ENCODE results near the gene TMEM53. TPM values are rescaled to one million over a fixed set of nuclear protein-coding genes. Genes with fewer than 3 reads are reported as not detected.

The TMEM53 gene
- total RNA-seq, result 10 to 100 TPM; 17.1 to 18.8 TPM
- polyA plus RNA-seq (ENCODE audit: insufficient read length in 6 of 6), result 10 to 100 TPM in 1 of 6 donors, 1 to 10 TPM in 5; 8.5 to 12.1 (median 9.5) TPM
- long read RNA-seq, donor 1, transcript TMEM53-202 (3 exons, 2,310 nt), result major isoform, 7 of 10 reads
- long read RNA-seq, donor 1, partial matches to known transcripts, result 0 of 10 reads
- long read RNA-seq, donor 1, other reads (novel, unspliced or antisense), result 0 of 10 reads
- long read RNA-seq, donor 2, partial matches to known transcripts, result 0 of 4 reads
- long read RNA-seq, donor 2, other reads (novel, unspliced or antisense), result 0 of 4 reads
- long read RNA-seq, donor 3, partial matches to known transcripts, result 0 of 1 reads
- long read RNA-seq, donor 3, other reads (novel, unspliced or antisense), result 0 of 1 reads
- long read RNA-seq, donor 4, transcript TMEM53-202 (3 exons, 2,310 nt), result major isoform, 18 of 31 reads
- long read RNA-seq, donor 4, transcript TMEM53-204 (4 exons, 1,579 nt), result minor isoform, 5 of 31 reads
- long read RNA-seq, donor 4, partial matches to known transcripts, result 0 of 31 reads
- long read RNA-seq, donor 4, other reads (novel, unspliced or antisense), result 2 of 31 reads
- long read RNA-seq, donor 5, partial matches to known transcripts, result 0 of 5 reads
- long read RNA-seq, donor 5, other reads (novel, unspliced or antisense), result 0 of 5 reads
- long read RNA-seq, donor 6, partial matches to known transcripts, result 0 of 7 reads
- long read RNA-seq, donor 6, other reads (novel, unspliced or antisense), result 0 of 7 reads
- long read RNA-seq, donor 7, partial matches to known transcripts, result 42 of 55 reads
- long read RNA-seq, donor 7, other reads (novel, unspliced or antisense), result 12 of 55 reads
- long read RNA-seq, donor 8, partial matches to known transcripts, result 0 of 4 reads
- long read RNA-seq, donor 8, other reads (novel, unspliced or antisense), result 0 of 4 reads
- long read RNA-seq, donor 9, result 0 reads
- long read RNA-seq, donor 10, transcript TMEM53-202 (3 exons, 2,310 nt), result major isoform, 23 of 52 reads
- long read RNA-seq, donor 10, transcript TMEM53-204 (4 exons, 1,579 nt), result minor isoform, 7 of 52 reads
- long read RNA-seq, donor 10, transcript TMEM53-201 (3 exons, 890 nt), result minor isoform, 7 of 52 reads
- long read RNA-seq, donor 10, transcript TMEM53-206 (3 exons, 415 nt), result minor isoform, 7 of 52 reads
- long read RNA-seq, donor 10, partial matches to known transcripts, result 0 of 52 reads
- long read RNA-seq, donor 10, other reads (novel, unspliced or antisense), result 3 of 52 reads
- long read RNA-seq, donor 11, transcript TMEM53-202 (3 exons, 2,310 nt), result major isoform, 6 of 10 reads
- long read RNA-seq, donor 11, partial matches to known transcripts, result 0 of 10 reads
- long read RNA-seq, donor 11, other reads (novel, unspliced or antisense), result 0 of 10 reads
- long read RNA-seq, donor 12, partial matches to known transcripts, result 0 of 4 reads
- long read RNA-seq, donor 12, other reads (novel, unspliced or antisense), result 0 of 4 reads

DNA sequence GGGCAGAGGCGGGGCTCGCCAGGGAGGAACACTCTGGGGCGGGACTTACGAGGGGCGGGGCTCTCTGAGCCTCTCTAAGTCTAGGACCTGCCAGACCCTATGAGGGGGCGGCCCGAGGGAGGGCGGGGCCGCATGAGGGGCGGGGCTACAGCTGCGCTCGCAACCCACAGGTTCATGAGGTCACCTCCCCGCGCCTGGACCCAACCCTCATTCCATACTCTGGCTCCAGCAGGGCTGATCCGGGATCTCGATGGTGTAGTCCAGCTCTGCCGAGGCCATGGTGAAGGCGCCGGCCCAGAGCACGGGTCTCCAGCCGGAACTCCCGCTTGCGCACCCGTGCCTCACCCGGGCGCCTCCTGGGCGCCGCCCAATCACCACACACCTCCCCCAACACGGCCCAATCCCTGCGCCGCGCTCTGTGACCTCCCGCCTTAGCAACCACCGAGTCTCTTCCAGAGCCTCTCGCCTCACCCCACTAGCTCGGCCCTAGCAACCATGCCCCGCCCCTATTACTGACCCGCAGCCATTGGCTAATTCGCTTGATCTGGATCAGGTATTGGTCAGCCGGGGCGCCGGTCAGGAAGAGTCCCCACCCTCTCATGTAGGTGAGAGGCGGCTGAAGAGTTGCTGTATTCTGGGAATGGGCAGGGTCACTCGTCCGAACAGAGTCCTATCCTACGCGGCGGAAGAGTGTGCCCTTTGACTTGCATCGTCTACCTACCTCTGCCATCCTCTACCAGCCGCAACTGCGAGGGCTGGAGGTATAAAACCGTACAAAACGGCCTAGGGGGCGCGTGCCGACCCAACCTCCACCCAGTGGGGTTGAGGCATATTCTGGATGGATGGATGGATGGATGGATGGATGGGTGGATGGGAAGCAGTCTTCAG lies at the start of gene TMEM53, which contains the start of gene ARMH1:
Gene TMEM53, minus strand, starts transcription at position 369 of the 888 bp plus-strand sequence. Its CDS starts 90 bp downstream, at position 279.
Gene ARMH1, plus strand, starts transcription at position 602 of the 888 bp plus-strand sequence. CDS start 14,984 bp downstream, outside the sequence.
- peak; percentile 99 to 100 (median 99) for DNase-seq
- no peaks in the 10 kb centered on the region for H3K27me3 ChIP-seq
- no peaks in the 10 kb centered on the region for H3K9me3 ChIP-seq
- H3K4me3 ChIP-seq, result peak within 1 kb of the TSS; percentile 40 to 60
- intact Hi-C loops (cut with DNase I), result no loop called here
- H3K36me3 ChIP-seq, result no peaks in the 10 kb centered on the region
- H3K4me1 ChIP-seq, result peaks cover 42 to 65% of the 10 kb centered on the region in 2 donors
- no peak for TF ChIP-seq CTCF (IDR thresholded peaks at IDR 0.05)
- peak; percentile 92 for ATAC-seq
- H3K27ac ChIP-seq, result peak within 1 kb of the TSS; percentile 91 to 96

- intact Hi-C loops (cut with DNase I), result no loop called here
- ATAC-seq (no peak), DNase-seq (no peak)
- peaks cover 0 to 8% of the 10 kb centered on the region in 2 donors for H3K27me3 ChIP-seq
- no peak for TF ChIP-seq CTCF (IDR thresholded peaks at IDR 0.05)
- H3K27ac ChIP-seq, result peak overlapping the region in 1 of 2 donors; percentile 38
- H3K36me3 ChIP-seq, result no peaks in the 10 kb centered on the region
- peaks cover 0 to 27% of the 10 kb centered on the region in 2 donors for H3K4me1 ChIP-seq
- no peaks in the 10 kb centered on the region for H3K9me3 ChIP-seq
- H3K4me3 ChIP-seq, result peak overlapping the region in 1 of 2 donors; percentile 0
These were observed 49.4 kb upstream of the TMEM53 start for GRCh38 chr1:44723496-44724295.

DNA sequence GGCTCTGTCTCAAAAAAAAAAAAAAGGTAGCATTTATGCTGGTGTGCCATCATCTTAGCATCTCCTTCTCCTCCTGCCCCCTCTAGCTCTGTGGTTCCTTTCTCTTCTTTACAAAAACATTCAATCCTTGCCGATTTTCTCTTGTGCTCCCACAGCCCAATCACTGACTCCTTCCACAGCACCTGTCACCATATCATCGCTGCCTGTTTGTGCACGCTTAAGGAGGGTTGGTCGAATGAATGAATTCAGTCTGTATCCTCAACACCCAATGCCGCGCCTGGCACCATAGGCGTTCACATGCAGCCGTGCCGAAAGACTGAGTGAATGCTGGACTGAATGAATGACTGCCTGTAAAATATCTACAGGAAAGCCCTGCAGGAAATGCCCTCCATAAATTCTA lies 48.8 kb upstream of the TMEM53 start:
- ATAC-seq (no peak), DNase-seq (no peak)
- intact Hi-C loops (cut with DNase I), result no loop called here
- H3K4me1 ChIP-seq, result peaks cover 0 to 32% of the 10 kb centered on the region in 2 donors
- H3K27me3 ChIP-seq, result peaks cover 0 to 8% of the 10 kb centered on the region in 2 donors
- no peaks in the 10 kb centered on the region for H3K36me3 ChIP-seq
- no peak overlapping the region for H3K4me3 ChIP-seq
- no peaks in the 10 kb centered on the region for H3K9me3 ChIP-seq
- no peak for TF ChIP-seq CTCF (IDR thresholded peaks at IDR 0.05)
- peak overlapping the region in 1 of 2 donors; percentile 38 for H3K27ac ChIP-seq
